ENCODE measurements around the gene RTN4. TPM values are rescaled to one million over a fixed set of nuclear protein-coding genes. Genes with fewer than 3 reads are reported as not detected.

Gene RTN4
- total RNA-seq, 1 donor from 2014 or later: 414 TPM

Small RNA genes within 50 kb of the gene (small RNA-seq; reads per million reads assigned to genes)
- gene RNU6-433P: not detected

Other genes with a start within 250 kb of the RTN4 start
- gene CLHC1, start 181.8 kb upstream of the RTN4 start, total RNA-seq: 20.4 TPM
- gene RPS27A, start 182.2 kb upstream of the RTN4 start, total RNA-seq: 1,291 TPM
- gene MTIF2, start 218.8 kb upstream of the RTN4 start, total RNA-seq: 25.6 TPM

Measured in skeletal muscle tissue (tissue), 2 donors.